ENCODE results near the gene TMEM134.
"Not testable (repeated sequence)": the region's sequence is repeated elsewhere in the genome, so short reads cannot be mapped to it uniquely, and the experiment has no call there.

- TF ChIP-seq, protein P1, sequence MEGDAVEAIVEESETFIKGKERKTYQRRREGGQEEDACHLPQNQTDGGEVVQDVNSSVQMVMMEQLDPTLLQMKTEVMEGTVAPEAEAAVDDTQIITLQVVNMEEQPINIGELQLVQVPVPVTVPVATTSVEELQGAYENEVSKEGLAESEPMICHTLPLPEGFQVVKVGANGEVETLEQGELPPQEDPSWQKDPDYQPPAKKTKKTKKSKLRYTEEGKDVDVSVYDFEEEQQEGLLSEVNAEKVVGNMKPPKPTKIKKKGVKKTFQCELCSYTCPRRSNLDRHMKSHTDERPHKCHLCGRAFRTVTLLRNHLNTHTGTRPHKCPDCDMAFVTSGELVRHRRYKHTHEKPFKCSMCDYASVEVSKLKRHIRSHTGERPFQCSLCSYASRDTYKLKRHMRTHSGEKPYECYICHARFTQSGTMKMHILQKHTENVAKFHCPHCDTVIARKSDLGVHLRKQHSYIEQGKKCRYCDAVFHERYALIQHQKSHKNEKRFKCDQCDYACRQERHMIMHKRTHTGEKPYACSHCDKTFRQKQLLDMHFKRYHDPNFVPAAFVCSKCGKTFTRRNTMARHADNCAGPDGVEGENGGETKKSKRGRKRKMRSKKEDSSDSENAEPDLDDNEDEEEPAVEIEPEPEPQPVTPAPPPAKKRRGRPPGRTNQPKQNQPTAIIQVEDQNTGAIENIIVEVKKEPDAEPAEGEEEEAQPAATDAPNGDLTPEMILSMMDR (IDR thresholded peaks at IDR 0.05; ENCODE audit: insufficient read depth, low read depth, low read length) = not testable (repeated sequence)
- not testable (repeated sequence) for TF ChIP-seq EZH2 (IDR thresholded peaks at IDR 0.05; ENCODE audit: insufficient read depth, low read length)
Measured at GRCh38 chr11:67427364-67427859, 41.6 kb downstream of the TMEM134 start.
